Measurements from ENCODE around the gene TEX36. TPM values are rescaled to one million over a fixed set of nuclear protein-coding genes. Genes with fewer than 3 reads are reported as not detected.
A peak's percentile ranks its signal among the peaks of the same experiment; 100 is the strongest.

Gene TEX36
- total and polyA plus RNA-seq, 9 of the 15 experiments (the other 6 are each of a cell fraction or from before 2014, with no cell fraction given), result 0.10 to 0.82 (median 0.15) TPM; not detected in 6

- TF ChIP-seq MGA (IDR thresholded peaks at IDR 0.05) (peak; percentile 89), CBFB (CRISPR knock-in tag; IDR thresholded peaks at IDR 0.05) (no peak), MAFF (IDR thresholded peaks at IDR 0.05; ENCODE audit: low read length) (no peak), NCOR1 (IDR thresholded peaks at IDR 0.05) (no peak), MCM2 (IDR thresholded peaks at IDR 0.05; ENCODE audit: low read depth) (no peak), STAT5A (IDR thresholded peaks at IDR 0.05; ENCODE audit: borderline replicate concordance, low read length) (no peak), NCOA1 (IDR thresholded peaks at IDR 0.05; ENCODE audit: low read depth) (no peak), ZNF184 (CRISPR knock-in tag; IDR thresholded peaks at IDR 0.05) (no peak), TAF7 (tag; IDR thresholded peaks at IDR 0.05) (peak; percentile 44; the same call in 1 of the 2 replicates), TEAD1 (CRISPR knock-in tag; IDR thresholded peaks at IDR 0.05) (no peak), RCOR1 (IDR thresholded peaks at IDR 0.05; ENCODE audit: borderline replicate concordance in 1 of 2, low read depth in 2 of 2, low read length in 2 of 2) (no peak), SIRT6 (IDR thresholded peaks at IDR 0.05; ENCODE audit: low read depth, low read length) (no peak), LCOR (CRISPR knock-in tag; IDR thresholded peaks at IDR 0.05) (no peak), TAF1 (IDR thresholded peaks at IDR 0.05; ENCODE audit: control insufficient read depth, extremely low read depth, insufficient read depth, low read length, severe bottlenecking) (peak; percentile 67), ZNF695 (CRISPR knock-in tag; IDR thresholded peaks at IDR 0.05) (no peak), ARNT (IDR thresholded peaks at IDR 0.05) (no peak), ATF4 (CRISPR knock-in tag; IDR thresholded peaks at IDR 0.05) (no peak)
Measured at GRCh38 chr10:125719173-125720001, 36.4 kb upstream of the TEX36 start, which contains the start of gene EDRF1 (continued).
